Measurements from ENCODE around the gene PHLPP1.

The PHLPP1 gene

DNA sequence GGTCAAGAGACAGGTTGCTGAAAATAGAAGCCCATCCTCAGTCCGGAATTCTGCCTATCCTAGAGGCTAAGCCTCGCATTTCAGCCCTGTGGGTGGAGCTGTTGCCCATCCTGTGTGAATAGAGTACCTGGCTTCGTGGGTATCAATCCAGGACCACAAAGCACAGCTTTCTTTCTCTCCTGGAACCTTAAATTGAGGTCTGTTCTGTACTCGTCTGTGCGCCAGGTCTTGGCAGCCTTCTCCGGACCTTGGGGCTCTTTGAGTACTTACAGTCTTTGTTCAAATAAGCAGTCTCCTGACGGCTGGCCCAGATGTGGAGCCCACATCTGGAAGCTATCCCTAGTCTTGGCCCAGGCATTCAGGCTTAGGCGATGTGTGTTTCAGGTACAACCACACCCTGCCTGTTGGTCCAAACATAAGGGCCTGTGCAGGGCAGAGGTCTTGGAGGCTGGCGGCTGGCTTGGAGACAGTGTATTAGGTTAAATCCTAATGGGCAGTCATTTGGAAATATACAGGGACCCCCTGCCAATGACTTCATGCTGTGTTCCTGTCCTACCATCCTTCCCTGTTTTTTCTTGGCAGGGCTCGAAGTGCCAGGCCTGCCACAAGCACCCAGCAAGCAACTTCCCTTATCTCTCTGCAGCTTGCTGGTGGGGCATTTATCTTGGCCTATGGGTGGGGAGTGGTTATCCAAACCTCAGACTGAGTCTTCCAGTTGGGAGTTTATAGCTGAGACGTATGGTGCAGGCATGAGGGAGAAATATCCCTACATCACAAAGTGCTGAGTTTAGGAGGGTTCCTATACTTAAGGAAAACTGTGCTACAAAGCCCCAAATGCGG, 310.1 kb downstream of the PHLPP1 start:
- no peak for DNase-seq

DNA sequence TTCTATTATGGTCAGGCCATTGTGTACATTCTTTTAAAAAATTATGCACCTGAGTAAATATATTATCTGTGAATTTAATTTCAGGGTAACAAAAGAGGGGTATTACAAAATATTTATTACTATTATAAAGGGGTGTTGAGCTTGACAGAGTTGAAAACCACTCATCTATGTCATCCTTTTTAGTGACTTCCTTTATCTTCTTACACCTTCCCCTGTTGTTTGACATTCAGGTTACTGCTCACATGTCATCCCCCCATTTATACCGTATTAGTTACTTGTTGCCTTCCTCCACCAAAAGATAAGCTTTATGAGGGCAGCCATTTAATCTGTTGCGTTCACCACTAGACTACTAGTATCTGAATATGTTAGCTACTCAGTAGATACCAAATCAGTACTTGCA, 313.0 kb downstream of the PHLPP1 start:
- DNase-seq: no peak
